ENCODE results near the gene LDAH. TPM values are rescaled to one million over a fixed set of nuclear protein-coding genes. Genes with fewer than 3 reads are reported as not detected.

LDAH gene
- total and polyA plus RNA-seq, 2 experiments from 2014 or later = 12.1 to 37.5 TPM

- H3K4me1 Mint-ChIP-seq = no peaks in the 10 kb centered on the region
- H3K4me3 Mint-ChIP-seq = no peak overlapping the region
- H3K9me2 ChIP-seq (ENCODE audit: insufficient read depth) = no peaks in the 10 kb centered on the region
- no peaks in the 10 kb centered on the region for H3K36me3 ChIP-seq (ENCODE audit: insufficient read depth)
- peaks cover 11% of the 10 kb centered on the region for H3K27me3 Mint-ChIP-seq (ENCODE audit: insufficient read depth, low read depth, poor library complexity)
- no peak overlapping the region for H3K27ac ChIP-seq (ENCODE audit: low read depth)
- H3K27me3 ChIP-seq (ENCODE audit: insufficient read depth) = no peaks in the 10 kb centered on the region
- no peaks in the 10 kb centered on the region for H3F3A ChIP-seq (replicated peaks; ENCODE audit: low read depth)
- no peak overlapping the region for H3K4me2 ChIP-seq
- no peak overlapping the region for H3K4me3 ChIP-seq
- no peaks in the 10 kb centered on the region for H4K20me1 ChIP-seq (replicated peaks; ENCODE audit: insufficient read depth)
- no peak overlapping the region for H3K27ac Mint-ChIP-seq
- H3K9me3 Mint-ChIP-seq = no peaks in the 10 kb centered on the region
- H3K4me1 ChIP-seq (ENCODE audit: insufficient read depth) = no peaks in the 10 kb centered on the region
- no peak overlapping the region for H2AFZ ChIP-seq
- H3K36me3 Mint-ChIP-seq (ENCODE audit: low read depth) = no peaks in the 10 kb centered on the region; the same call in 1 of the 3 replicates
- H3K79me2 ChIP-seq (replicated peaks; ENCODE audit: insufficient read depth) = no peaks in the 10 kb centered on the region
- TF ChIP-seq CTCF (conservative IDR thresholded peaks at IDR 0.05; ENCODE audit: low read depth in 2 of 2) (peak; percentile 79 to 97), JUNB (IDR thresholded peaks at IDR 0.05; ENCODE audit: unreplicated experiment) (no peak)
- peak; percentile 82 for DNase-seq (ENCODE audit: low spot score)
- ATAC-seq = peak; percentile 99
These were observed 180.6 kb downstream of the LDAH start for GRCh38 chr2:20642055-20642971.

- Histone ChIP-seq H3K4me2 (no peak overlapping the region), H3K27me3 (ENCODE audit: insufficient read depth) (no peaks in the 10 kb centered on the region), H3K79me2 (replicated peaks; ENCODE audit: insufficient read depth) (no peaks in the 10 kb centered on the region), H3F3A (replicated peaks; ENCODE audit: low read depth) (no peaks in the 10 kb centered on the region), H4K20me1 (replicated peaks; ENCODE audit: insufficient read depth) (no peaks in the 10 kb centered on the region), H3K27ac (ENCODE audit: low read depth) (no peak overlapping the region), H3K4me1 (ENCODE audit: insufficient read depth) (no peaks in the 10 kb centered on the region), H2AFZ (no peak overlapping the region), H3K36me3 (ENCODE audit: insufficient read depth) (no peaks in the 10 kb centered on the region), H3K4me3 (no peak overlapping the region), H3K9me2 (ENCODE audit: insufficient read depth) (no peaks in the 10 kb centered on the region)
- no peaks in the 10 kb centered on the region; the same call in 2 of the 3 replicates for H3K4me1 Mint-ChIP-seq
- H3K36me3 Mint-ChIP-seq (ENCODE audit: low read depth) = no peaks in the 10 kb centered on the region; the same call in 1 of the 3 replicates
- H3K27me3 Mint-ChIP-seq (ENCODE audit: insufficient read depth, low read depth, poor library complexity) = peaks cover 9% of the 10 kb centered on the region
- H3K9me3 Mint-ChIP-seq = no peaks in the 10 kb centered on the region
- H3K27ac Mint-ChIP-seq = no peak overlapping the region
- ATAC-seq (no peak), DNase-seq (ENCODE audit: low spot score) (no peak)
- no peak overlapping the region for H3K4me3 Mint-ChIP-seq
- TF ChIP-seq EZH2phosphoT487 (IDR thresholded peaks at IDR 0.05; ENCODE audit: unreplicated experiment) (no peak), ZNF114 (CRISPR knock-in tag; IDR thresholded peaks at IDR 0.05) (no peak), STAT1 (IDR thresholded peaks at IDR 0.05; ENCODE audit: unreplicated experiment) (no peak), CREB1 (CRISPR knock-in tag; IDR thresholded peaks at IDR 0.05; ENCODE audit: low read depth) (no peak), NANOG (IDR thresholded peaks at IDR 0.05; ENCODE audit: borderline replicate concordance) (no peak), POLR2AphosphoS5 (IDR thresholded peaks at IDR 0.05; ENCODE audit: low read depth) (no peak), ZNF331 (CRISPR knock-in tag; IDR thresholded peaks at IDR 0.05; ENCODE audit: low read depth) (no peak), ZNF462 (CRISPR knock-in tag; IDR thresholded peaks at IDR 0.05) (no peak)
These were observed 181.5 kb downstream of the LDAH start for GRCh38 chr2:20641123-20641985.

All from GM23338 (cell line).